Measurements from ENCODE around the gene OCA2. TPM values are rescaled to one million over a fixed set of nuclear protein-coding genes. Genes with fewer than 3 reads are reported as not detected.

The OCA2 gene
- polyA plus RNA-seq, 1 donor from 2014 or later = not detected

DNA sequence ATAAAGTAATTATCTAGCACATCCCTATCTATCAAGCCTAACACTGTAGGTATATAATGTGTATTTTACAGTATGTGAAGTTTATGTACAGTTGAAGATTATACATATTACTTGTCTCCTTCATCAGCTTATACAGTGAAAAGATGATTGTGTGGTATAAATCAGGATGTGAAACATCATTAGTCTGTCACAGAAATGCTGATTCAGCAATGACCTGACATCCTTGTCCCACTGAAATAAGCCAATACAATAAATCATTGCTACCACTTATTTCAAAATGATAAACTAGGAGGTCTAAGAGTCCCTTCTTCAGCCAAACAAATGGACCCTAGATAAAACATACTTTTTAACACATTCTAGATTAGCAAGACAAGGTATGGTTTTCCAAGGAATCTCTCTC, 225.3 kb downstream of the OCA2 start:
- no peak overlapping the region for H3K4me3 Mint-ChIP-seq
- H3K9me3 Mint-ChIP-seq = peaks cover 0 to 4% (median 2%) of the 10 kb centered on the region in 3 donors
- no peak overlapping the region for H3K27ac Mint-ChIP-seq
- H3K27me3 Mint-ChIP-seq = no peaks in the 10 kb centered on the region
- H3K36me3 Mint-ChIP-seq = no peaks in the 10 kb centered on the region
- H3K4me1 Mint-ChIP-seq = no peaks in the 10 kb centered on the region

GRCh38 chr15:27873039-27873438, 226.1 kb downstream of the OCA2 start:
- no peaks in the 10 kb centered on the region for H3K4me1 Mint-ChIP-seq

DNA sequence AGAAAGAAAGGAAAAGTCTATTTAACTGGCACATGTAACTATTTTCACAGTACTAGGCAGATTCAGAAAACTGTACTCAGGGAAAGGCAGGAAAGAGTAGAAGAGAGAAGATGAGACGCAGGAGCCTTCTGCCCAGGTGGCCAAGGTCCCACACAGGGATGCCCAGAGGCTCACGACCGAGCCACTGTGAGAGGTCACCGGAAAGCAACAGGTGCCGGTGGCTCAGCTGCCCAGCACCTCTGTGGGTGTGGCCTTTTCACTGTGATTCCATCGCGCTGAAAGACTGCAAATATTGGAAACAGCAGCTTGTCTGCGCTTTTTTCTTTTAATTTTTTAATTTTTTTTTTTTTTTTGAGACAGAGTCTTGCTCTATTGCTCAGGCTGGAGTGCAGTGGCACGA, 226.8 kb downstream of the OCA2 start:
- H3K4me3 Mint-ChIP-seq = no peak overlapping the region
- no peak overlapping the region for H3K27ac Mint-ChIP-seq
- H3K9me3 Mint-ChIP-seq = peaks cover 0 to 6% (median 4%) of the 10 kb centered on the region in 3 donors
- H3K36me3 Mint-ChIP-seq = no peaks in the 10 kb centered on the region
- H3K27me3 Mint-ChIP-seq = no peaks in the 10 kb centered on the region
- H3K4me1 Mint-ChIP-seq = no peaks in the 10 kb centered on the region

More at GRCh38 chr15:27873039-27873438, 226.1 kb downstream of the OCA2 start:
- Mint-ChIP-seq H3K9me3 (peaks cover 0 to 6% (median 4%) of the 10 kb centered on the region in 3 donors), H3K36me3 (no peaks in the 10 kb centered on the region), H3K27me3 (no peaks in the 10 kb centered on the region), H3K27ac (no peak overlapping the region), H3K4me3 (no peak overlapping the region)

DNA sequence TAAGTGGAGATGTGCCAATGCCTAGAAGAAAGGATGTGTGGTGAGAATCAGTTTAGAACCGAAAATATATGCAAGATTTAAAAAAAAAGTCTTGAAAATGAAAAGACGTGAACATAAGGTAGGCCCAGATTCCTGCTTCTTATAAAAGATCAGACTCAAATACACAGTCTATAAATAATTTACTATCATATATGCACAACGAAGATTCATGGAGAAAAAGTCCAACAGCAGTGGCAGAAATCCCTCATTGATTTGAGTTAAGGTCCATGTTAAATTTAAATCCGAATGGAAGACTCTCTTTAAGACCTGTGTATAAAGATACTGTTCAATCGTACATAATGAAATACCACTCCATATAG, 227.2 kb downstream of the OCA2 start:
- Mint-ChIP-seq H3K4me1 (no peaks in the 10 kb centered on the region), H3K27ac (no peak overlapping the region), H3K9me3 (peaks cover 0 to 6% (median 4%) of the 10 kb centered on the region in 3 donors), H3K4me3 (no peak overlapping the region), H3K27me3 (no peaks in the 10 kb centered on the region), H3K36me3 (no peaks in the 10 kb centered on the region)

DNA sequence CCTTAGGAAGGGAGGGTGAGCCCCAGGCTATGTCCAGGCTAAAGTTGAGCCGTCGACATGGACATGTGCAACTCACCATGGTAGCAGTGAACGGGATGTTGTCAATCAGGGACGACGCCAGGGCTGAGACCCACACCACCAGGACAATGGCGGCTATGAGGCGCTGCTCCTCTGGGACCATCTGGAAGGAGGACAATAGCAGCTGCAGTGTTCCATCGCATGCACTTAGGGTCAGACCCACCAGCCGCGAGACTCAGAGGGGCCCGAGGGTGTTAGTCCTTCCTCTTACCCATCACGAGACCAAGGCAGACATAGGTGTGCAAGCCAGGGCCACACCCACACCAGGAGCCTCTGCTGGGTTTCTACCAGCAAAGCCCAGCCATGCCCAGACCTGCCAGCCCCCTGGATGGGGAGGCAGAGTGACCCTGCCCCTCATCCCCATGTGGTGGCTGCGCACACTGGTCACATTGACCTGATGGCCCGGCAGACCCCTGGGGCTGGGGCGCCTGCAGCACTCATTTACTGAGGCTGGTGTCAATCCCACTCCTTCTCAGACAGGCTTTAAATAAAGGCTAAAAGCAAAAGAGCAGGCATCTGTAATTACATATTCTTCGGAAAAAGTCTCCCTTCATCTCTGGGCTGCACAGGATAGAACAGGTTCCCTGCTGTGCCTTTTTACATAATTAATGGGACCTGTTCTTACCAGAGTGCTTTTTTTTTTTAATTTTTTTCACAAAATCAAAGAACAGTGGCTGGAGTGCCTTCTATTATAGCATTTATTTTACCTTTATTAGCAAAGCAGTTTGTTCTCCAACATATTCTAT, 227.8 kb downstream of the OCA2 start:
- Mint-ChIP-seq H3K36me3 (no peaks in the 10 kb centered on the region), H3K4me1 (no peaks in the 10 kb centered on the region), H3K27me3 (no peaks in the 10 kb centered on the region), H3K27ac (no peak overlapping the region), H3K9me3 (peaks cover 0 to 6% (median 4%) of the 10 kb centered on the region in 3 donors), H3K4me3 (peak overlapping the region in 1 of 4 donors; percentile 12)

GRCh38 chr15:27870320-27870719, 228.8 kb downstream of the OCA2 start:
- Mint-ChIP-seq H3K36me3 (no peaks in the 10 kb centered on the region), H3K4me1 (no peaks in the 10 kb centered on the region), H3K4me3 (no peak overlapping the region), H3K9me3 (peaks cover 0 to 6% (median 4%) of the 10 kb centered on the region in 3 donors), H3K27me3 (no peaks in the 10 kb centered on the region), H3K27ac (no peak overlapping the region)

DNA sequence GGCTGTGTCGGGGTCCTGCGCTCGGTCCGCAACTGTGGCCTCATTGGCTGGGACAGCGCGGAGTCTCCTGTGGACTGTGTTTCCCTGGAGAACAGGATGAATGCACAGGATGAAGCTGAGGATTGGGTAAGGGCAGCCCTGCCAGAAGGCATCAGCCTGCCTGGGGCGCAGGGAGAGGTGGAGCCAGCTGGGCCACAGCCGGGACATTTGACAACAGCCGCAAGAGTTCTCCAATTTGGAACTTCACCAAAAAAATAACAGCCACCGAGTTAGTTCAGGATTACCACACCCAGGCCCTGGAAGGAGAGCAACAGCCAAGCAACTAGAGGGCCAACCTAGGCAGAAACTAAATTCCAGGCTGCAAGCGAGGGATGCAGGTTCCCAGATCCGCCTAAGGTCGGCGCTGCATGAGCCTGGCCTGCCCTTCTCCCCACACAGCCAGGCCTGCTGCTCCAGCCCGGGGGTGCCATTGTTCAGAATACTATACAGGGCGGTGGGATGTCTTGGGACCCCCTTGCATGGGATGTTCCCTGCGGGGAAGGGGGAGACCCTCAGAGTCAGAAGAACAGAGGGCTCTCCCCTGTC, 229.3 kb downstream of the OCA2 start:
- H3K27ac Mint-ChIP-seq = no peak overlapping the region
- H3K27me3 Mint-ChIP-seq = no peaks in the 10 kb centered on the region
- peaks cover 0 to 10% (median 4%) of the 10 kb centered on the region in 3 donors for H3K9me3 Mint-ChIP-seq
- H3K4me3 Mint-ChIP-seq = peak overlapping the region in 1 of 4 donors; percentile 39
- no peaks in the 10 kb centered on the region for H3K36me3 Mint-ChIP-seq
- H3K4me1 Mint-ChIP-seq = peaks cover 0 to under 1% (median 0%) of the 10 kb centered on the region in 3 donors

GRCh38 chr15:27868828-27869404, 230.2 kb downstream of the OCA2 start:
- Mint-ChIP-seq H3K9me3 (peaks cover 0 to 14% (median 4%) of the 10 kb centered on the region in 3 donors), H3K36me3 (no peaks in the 10 kb centered on the region), H3K27me3 (no peaks in the 10 kb centered on the region), H3K4me3 (no peak overlapping the region), H3K27ac (no peak overlapping the region), H3K4me1 (peaks cover 0 to 2% (median 0%) of the 10 kb centered on the region in 3 donors)

- H3K4me1 Mint-ChIP-seq = peaks cover 0 to 2% (median 0%) of the 10 kb centered on the region in 3 donors
- no peak overlapping the region for H3K4me3 Mint-ChIP-seq
- no peaks in the 10 kb centered on the region for H3K27me3 Mint-ChIP-seq
- H3K27ac Mint-ChIP-seq = no peak overlapping the region
- peaks cover 0 to 14% (median 8%) of the 10 kb centered on the region in 3 donors for H3K9me3 Mint-ChIP-seq
- no peaks in the 10 kb centered on the region for H3K36me3 Mint-ChIP-seq
Measured at GRCh38 chr15:27867861-27868260, 231.3 kb downstream of the OCA2 start.

GRCh38 chr15:27866505-27867165, 232.5 kb downstream of the OCA2 start:
- Mint-ChIP-seq H3K4me3 (no peak overlapping the region), H3K36me3 (no peaks in the 10 kb centered on the region), H3K9me3 (peaks cover 0 to 14% (median 8%) of the 10 kb centered on the region in 3 donors), H3K27ac (no peak overlapping the region), H3K4me1 (peaks cover 0 to 2% (median 0%) of the 10 kb centered on the region in 3 donors), H3K27me3 (no peaks in the 10 kb centered on the region)

GRCh38 chr15:27865926-27866325, 233.2 kb downstream of the OCA2 start:
- H3K4me1 Mint-ChIP-seq = peaks cover 0 to 2% (median 0%) of the 10 kb centered on the region in 3 donors
- H3K9me3 Mint-ChIP-seq = peaks cover 0 to 19% (median 15%) of the 10 kb centered on the region in 3 donors
- peak overlapping the region in 1 of 4 donors; percentile 50 for H3K4me3 Mint-ChIP-seq
- no peaks in the 10 kb centered on the region for H3K27me3 Mint-ChIP-seq
- no peaks in the 10 kb centered on the region for H3K36me3 Mint-ChIP-seq
- no peak overlapping the region for H3K27ac Mint-ChIP-seq

GRCh38 chr15:27865323-27865922, 233.7 kb downstream of the OCA2 start:
- peaks cover 0 to 2% (median 0%) of the 10 kb centered on the region in 3 donors for H3K4me1 Mint-ChIP-seq
- H3K27ac Mint-ChIP-seq = no peak overlapping the region

GRCh38 chr15:27864719-27865118, 234.4 kb downstream of the OCA2 start:
- no peak overlapping the region for H3K4me3 Mint-ChIP-seq
- peak overlapping the region in 1 of 3 donors; percentile 16 for H3K27ac Mint-ChIP-seq
- no peaks in the 10 kb centered on the region for H3K36me3 Mint-ChIP-seq
- peaks cover 0 to 2% (median 0%) of the 10 kb centered on the region in 3 donors for H3K4me1 Mint-ChIP-seq
- peaks cover 0 to 19% (median 17%) of the 10 kb centered on the region in 3 donors for H3K9me3 Mint-ChIP-seq
- H3K27me3 Mint-ChIP-seq = no peaks in the 10 kb centered on the region

More at GRCh38 chr15:27865323-27865922, 233.7 kb downstream of the OCA2 start:
- Mint-ChIP-seq H3K27me3 (no peaks in the 10 kb centered on the region), H3K4me3 (no peak overlapping the region), H3K36me3 (no peaks in the 10 kb centered on the region), H3K9me3 (peaks cover 0 to 19% (median 18%) of the 10 kb centered on the region in 3 donors)

DNA sequence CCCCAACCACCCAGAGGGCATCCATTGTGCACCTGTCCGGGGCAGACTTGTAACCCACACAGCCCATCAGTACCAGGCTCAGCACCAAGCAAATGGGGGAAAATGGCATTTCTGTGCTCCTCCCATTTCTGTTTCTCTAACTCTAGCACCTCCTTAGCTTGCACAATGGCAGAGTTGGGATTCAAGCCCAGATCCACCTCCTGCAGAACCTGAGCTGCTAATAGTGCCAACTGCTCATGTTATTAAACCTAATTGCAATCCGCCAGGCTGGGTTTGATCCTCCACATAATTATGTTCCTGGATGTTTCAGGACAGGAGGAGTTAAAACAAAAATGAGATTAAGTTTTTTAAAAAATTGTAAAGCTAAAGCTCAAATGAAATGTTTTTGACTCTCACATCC, 235.0 kb downstream of the OCA2 start:
- Mint-ChIP-seq H3K4me1 (peaks cover 0 to 2% (median 0%) of the 10 kb centered on the region in 3 donors), H3K9me3 (peaks cover 0 to 19% (median 17%) of the 10 kb centered on the region in 3 donors), H3K27me3 (no peaks in the 10 kb centered on the region), H3K36me3 (no peaks in the 10 kb centered on the region), H3K4me3 (no peak overlapping the region), H3K27ac (no peak overlapping the region)

Data from IgD-negative memory B cell (primary cell).